OCI-LY1 (cell line): ENCODE results near the gene MLLT3.

Experiments
- H2AFZ ChIP-seq: fragments of 200-600 bp; sonication (generic), shearing (Covaris generic); 2 replicates; pipeline ENCODE4 v1.6.0; 2014; ENCODE audit warnings: antibody characterized with exemption, mild to moderate bottlenecking, low read length
- H3F3A ChIP-seq: fragments of 200-600 bp; sonication (generic), shearing (Covaris generic); 2 replicates; pipeline ENCODE4 v1.6.0; 2014; ENCODE audit warnings: mild to moderate bottlenecking, antibody characterized with exemption, low read length, moderate library complexity; ENCODE audit not compliant: insufficient read depth
- H3K27ac ChIP-seq: fragments of 200-600 bp; sonication (generic); 2 replicates; pipeline ENCODE4 v1.5.1; 2014; ENCODE audit warnings: low read length, mixed run types, mild to moderate bottlenecking, low read depth; ENCODE audit not compliant: poor library complexity, severe bottlenecking
- H3K27me3 ChIP-seq: fragments of 200-600 bp; sonication (generic); 2 replicates; pipeline ENCODE4 v1.6.0; 2014; ENCODE audit warnings: antibody characterized with exemption, mild to moderate bottlenecking, low read length, moderate library complexity; ENCODE audit not compliant: insufficient read depth
- H3K36me3 ChIP-seq: fragments of 200-600 bp; sonication (generic); 2 replicates; pipeline ENCODE4 v1.6.1; 2014; ENCODE audit warnings: mild to moderate bottlenecking, antibody characterized with exemption, low read length, moderate library complexity, mixed read lengths; ENCODE audit not compliant: insufficient read depth
- H3K4me1 ChIP-seq: fragments of 200-600 bp; sonication (generic); 2 replicates; pipeline ENCODE4 v1.5.1; 2014; ENCODE audit warnings: mild to moderate bottlenecking, low read length, moderate library complexity; ENCODE audit not compliant: insufficient read depth, severe bottlenecking
- H3K4me2 ChIP-seq: fragments of 200-600 bp; sonication (generic), shearing (Covaris generic); 2 replicates; pipeline ENCODE4 v1.6.1; 2014; ENCODE audit warnings: low read length
- H3K4me3 ChIP-seq: fragments of 200-600 bp; sonication (generic); 2 replicates; pipeline ENCODE4 v1.5.1; 2014; ENCODE audit warnings: low read length, low read depth, mild to moderate bottlenecking, mixed read lengths; ENCODE audit not compliant: poor library complexity, severe bottlenecking
- H3K79me2 ChIP-seq: fragments of 200-600 bp; shearing (Covaris generic); 2 replicates; pipeline ENCODE4 v1.6.1; 2016; ENCODE audit warnings: mixed run types, low read length, mixed read lengths; ENCODE audit not compliant: insufficient read depth
- H3K9ac ChIP-seq: fragments of 200-600 bp; sonication (generic), shearing (Covaris generic); 2 replicates; pipeline ENCODE4 v1.6.1; 2014; ENCODE audit warnings: mild to moderate bottlenecking, low read length, mixed read lengths
- H3K9me2 ChIP-seq: fragments of 200-600 bp; sonication (generic), shearing (Covaris generic); 2 replicates; pipeline ENCODE4 v1.6.1; 2014; ENCODE audit warnings: low read depth, mild to moderate bottlenecking, low read length, mixed read lengths
- H3K9me3 ChIP-seq: fragments of 200-600 bp; shearing (Covaris generic); 2 replicates; pipeline ENCODE4 v1.6.1; 2014; ENCODE audit warnings: low read length, mixed read lengths
- H4K20me1 ChIP-seq: fragments of 200-600 bp; sonication (generic), shearing (Covaris generic); 2 replicates; pipeline ENCODE4 v1.6.0; 2016; ENCODE audit warnings: mild to moderate bottlenecking, low read length; ENCODE audit not compliant: insufficient read depth
- EZH2 ChIP-seq: fragments of 200-600 bp; sonication (generic), shearing (Covaris generic); IDR thresholded peaks from 2 replicates; pipeline ENCODE4 v1.8.0; 2017; ENCODE audit warnings: borderline replicate concordance, mixed run types, mild to moderate bottlenecking, antibody characterized with exemption, low read length, moderate library complexity, mixed read lengths
- TF ChIP-seq, protein P1 (sequence below): fragments of 200-600 bp; sonication (generic), shearing (Covaris generic); IDR thresholded peaks from 2 replicates; pipeline ENCODE4 v1.5.1; 2017; ENCODE audit warnings: mild to moderate bottlenecking, antibody characterized with exemption, low read length, moderate library complexity, mixed read lengths

The MLLT3 gene

DNA sequence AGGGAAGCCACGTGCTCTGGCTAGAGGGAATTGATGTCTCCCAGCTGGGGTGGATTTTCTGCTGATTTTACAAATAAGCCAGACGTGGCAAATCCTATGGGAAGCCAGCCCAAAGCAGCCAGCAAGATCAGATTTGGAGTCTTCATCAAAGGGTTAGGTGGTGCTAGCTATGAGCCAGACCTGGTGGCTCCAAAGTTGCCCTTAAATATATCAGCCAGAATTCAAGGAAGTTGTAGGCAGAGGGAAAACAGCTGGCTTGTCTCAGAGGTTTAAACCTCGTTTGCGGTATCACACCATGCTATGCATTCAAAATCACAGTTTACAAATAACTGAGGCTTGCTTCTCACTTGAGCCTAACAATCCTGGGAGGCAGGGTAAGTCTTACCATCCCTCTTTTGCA lies 313.2 kb downstream of the MLLT3 start:
- TF ChIP-seq EZH2: no peak
- TF ChIP-seq, protein P1, sequence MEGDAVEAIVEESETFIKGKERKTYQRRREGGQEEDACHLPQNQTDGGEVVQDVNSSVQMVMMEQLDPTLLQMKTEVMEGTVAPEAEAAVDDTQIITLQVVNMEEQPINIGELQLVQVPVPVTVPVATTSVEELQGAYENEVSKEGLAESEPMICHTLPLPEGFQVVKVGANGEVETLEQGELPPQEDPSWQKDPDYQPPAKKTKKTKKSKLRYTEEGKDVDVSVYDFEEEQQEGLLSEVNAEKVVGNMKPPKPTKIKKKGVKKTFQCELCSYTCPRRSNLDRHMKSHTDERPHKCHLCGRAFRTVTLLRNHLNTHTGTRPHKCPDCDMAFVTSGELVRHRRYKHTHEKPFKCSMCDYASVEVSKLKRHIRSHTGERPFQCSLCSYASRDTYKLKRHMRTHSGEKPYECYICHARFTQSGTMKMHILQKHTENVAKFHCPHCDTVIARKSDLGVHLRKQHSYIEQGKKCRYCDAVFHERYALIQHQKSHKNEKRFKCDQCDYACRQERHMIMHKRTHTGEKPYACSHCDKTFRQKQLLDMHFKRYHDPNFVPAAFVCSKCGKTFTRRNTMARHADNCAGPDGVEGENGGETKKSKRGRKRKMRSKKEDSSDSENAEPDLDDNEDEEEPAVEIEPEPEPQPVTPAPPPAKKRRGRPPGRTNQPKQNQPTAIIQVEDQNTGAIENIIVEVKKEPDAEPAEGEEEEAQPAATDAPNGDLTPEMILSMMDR: no peak
- Histone ChIP-seq H3K9ac (no peak overlapping the region), H3K36me3 (no peaks in the 10 kb centered on the region), H4K20me1 (no peaks in the 10 kb centered on the region), H3K9me3 (no peaks in the 10 kb centered on the region), H2AFZ (no peak overlapping the region), H3F3A (no peaks in the 10 kb centered on the region), H3K9me2 (no peaks in the 10 kb centered on the region), H3K27ac (no peak overlapping the region), H3K27me3 (no peaks in the 10 kb centered on the region), H3K4me1 (no peaks in the 10 kb centered on the region), H3K79me2 (no peaks in the 10 kb centered on the region), H3K4me3 (no peak overlapping the region), H3K4me2 (no peak overlapping the region)

DNA sequence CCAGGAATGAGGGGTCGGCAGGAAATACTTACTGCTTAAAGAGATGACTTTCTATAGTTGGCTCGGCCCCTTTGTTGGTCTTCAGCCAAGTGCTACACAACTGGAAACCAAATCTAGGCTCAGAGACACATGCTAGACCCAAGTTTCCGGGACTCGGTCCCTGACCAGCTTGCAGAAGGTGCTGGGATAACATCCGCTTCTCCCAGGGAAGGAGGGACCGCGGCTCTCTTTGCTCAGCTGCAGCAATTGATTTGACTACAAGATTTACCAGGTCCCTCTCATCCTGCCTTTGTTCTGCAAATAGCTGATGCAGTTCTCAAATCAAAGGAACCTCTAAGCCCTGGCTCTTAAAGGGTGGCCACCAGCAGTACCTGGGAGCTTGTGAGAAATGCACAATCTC lies 314.7 kb downstream of the MLLT3 start:
- no peak overlapping the region for H3K4me3 ChIP-seq
- H3K9me3 ChIP-seq: no peaks in the 10 kb centered on the region
- no peak overlapping the region for H3K9ac ChIP-seq
- H3K4me2 ChIP-seq: no peak overlapping the region
- H3F3A ChIP-seq: no peaks in the 10 kb centered on the region
- TF ChIP-seq, protein P1: no peak
- no peak for TF ChIP-seq EZH2
- H3K36me3 ChIP-seq: no peaks in the 10 kb centered on the region
- no peak overlapping the region for H3K27ac ChIP-seq
- H3K4me1 ChIP-seq: no peaks in the 10 kb centered on the region
- no peaks in the 10 kb centered on the region for H3K79me2 ChIP-seq
- no peaks in the 10 kb centered on the region for H3K9me2 ChIP-seq
- no peak overlapping the region for H2AFZ ChIP-seq
- no peaks in the 10 kb centered on the region for H4K20me1 ChIP-seq
- no peaks in the 10 kb centered on the region for H3K27me3 ChIP-seq

DNA sequence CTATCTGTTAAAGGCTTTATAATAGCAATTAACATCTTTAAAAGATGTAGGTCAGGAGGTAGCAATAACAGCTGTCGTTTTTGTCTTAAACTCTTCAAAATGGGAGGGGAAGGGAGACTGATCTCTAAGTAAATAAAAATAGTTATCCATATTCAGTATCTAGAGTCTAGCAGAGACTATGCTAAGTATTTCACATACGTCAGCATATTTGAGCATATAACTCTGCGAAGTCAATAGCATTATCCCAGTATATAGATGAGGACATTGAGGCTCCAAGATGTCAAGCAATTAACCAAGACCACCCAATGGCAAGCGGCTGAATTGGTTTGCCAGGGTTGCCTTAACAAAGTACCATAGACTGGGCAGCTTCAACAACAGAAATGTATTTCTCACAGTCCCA lies 316.8 kb downstream of the MLLT3 start:
- H2AFZ ChIP-seq: no peak overlapping the region
- no peaks in the 10 kb centered on the region for H3F3A ChIP-seq
- H3K9me3 ChIP-seq: no peaks in the 10 kb centered on the region
- no peak for TF ChIP-seq EZH2
- TF ChIP-seq, protein P1: no peak
- H3K4me2 ChIP-seq: no peak overlapping the region
- H3K9ac ChIP-seq: no peak overlapping the region
- no peaks in the 10 kb centered on the region for H3K27me3 ChIP-seq
- no peak overlapping the region for H3K27ac ChIP-seq
- H3K36me3 ChIP-seq: no peaks in the 10 kb centered on the region
- H3K4me3 ChIP-seq: no peak overlapping the region
- H3K4me1 ChIP-seq: no peaks in the 10 kb centered on the region
- H4K20me1 ChIP-seq: no peaks in the 10 kb centered on the region
- no peaks in the 10 kb centered on the region for H3K79me2 ChIP-seq
- no peaks in the 10 kb centered on the region for H3K9me2 ChIP-seq
